ENCODE measurements around the gene GABRB3.
"Not testable (repeated sequence)": the region's sequence is repeated elsewhere in the genome, so short reads cannot be mapped to it uniquely, and the experiment has no call there.

GABRB3 gene

DNA sequence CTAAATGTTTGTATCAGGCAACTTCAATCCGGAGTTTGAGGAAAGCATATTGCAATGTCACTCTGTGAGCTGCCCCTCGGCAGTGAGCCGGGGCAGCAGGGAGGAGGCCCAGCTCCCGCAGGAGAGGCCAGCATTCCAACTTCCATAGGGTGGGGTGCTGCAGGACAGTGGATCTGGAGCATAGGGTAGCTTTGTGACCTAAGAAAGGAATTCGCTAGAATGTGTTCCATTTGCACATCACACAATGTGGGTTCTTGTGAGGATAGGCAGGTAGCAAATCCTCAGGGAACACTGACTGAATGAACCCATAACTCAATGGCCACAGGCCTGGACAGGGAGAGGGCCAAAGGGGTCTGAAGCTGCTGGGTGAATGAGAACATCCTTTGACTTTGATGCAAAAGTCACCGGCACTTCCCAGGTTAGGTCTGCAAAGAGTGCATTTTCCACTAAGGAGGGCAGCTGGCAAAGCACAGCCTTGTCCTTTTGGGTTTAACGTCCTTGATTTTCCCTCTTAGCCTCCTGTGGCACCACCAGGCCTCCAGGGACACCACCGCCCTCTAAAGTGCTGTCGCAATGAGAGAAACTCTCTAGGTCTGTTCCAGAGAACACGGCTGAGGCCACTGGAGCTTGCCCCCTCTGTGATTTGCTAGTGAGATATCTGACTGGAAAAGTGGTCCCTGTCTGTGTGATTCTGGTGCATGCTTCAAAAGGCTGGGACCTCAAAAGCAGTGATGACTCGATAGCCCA is 36.2 kb downstream of the GABRB3 start:
- DNase-seq (ENCODE audit: low spot score): no peak

DNA sequence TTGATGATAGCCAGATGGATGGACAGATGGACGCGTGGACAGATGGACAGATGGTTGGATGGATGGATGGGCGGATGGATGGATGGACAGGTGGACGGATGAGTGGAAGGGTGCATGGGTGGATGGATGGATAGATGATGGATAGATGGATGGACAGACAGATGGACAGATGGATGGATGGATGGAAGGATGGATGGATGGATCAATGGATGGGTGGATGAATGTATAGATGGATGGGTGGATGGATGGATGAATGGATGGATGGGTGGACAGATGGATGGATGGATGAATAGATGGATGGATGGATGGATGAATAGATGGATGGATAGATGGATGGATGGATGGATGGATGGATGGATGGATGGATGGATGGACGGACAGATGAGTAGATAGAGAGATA is 40.9 kb downstream of the GABRB3 start:
- no peak for DNase-seq (ENCODE audit: low spot score)

DNA sequence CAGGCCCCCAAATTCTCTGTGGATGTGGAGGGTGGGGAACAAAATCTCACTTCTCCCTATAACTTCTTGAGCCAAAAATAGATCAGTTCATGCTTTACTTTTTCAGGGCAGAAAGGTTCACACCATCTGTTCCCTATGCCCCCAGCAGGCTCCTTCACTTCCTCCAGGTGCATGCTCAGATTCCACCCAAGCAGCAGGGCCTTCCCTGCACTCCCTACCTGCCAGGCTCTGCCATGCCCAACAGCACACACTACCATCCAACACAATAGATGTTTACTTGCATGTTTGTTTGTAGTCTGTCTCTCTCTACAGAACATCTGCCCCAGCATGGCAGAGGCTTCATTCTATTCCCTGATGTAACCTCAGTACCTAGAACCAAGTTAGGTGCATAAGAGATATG is 43.3 kb downstream of the GABRB3 start:
- no peak for DNase-seq (ENCODE audit: low spot score)

DNA sequence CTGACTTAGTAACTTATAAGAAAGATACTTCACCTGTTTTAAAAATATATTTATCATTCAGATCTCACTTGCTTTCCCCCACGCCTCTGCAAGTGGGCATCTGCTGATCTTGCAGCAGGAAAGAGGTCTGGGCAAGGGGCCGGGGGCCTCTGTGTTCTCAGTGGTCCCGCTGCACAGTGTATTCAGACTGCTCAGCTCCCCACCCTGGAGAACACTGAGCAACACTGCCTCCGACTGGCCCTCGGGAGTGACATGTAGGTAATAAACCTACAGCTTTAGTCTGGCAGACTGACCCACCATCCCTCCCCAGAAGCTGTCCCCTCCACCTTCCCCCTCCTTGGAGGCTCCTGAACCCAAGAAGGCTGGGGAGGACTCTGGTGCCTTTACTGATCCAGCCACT is 43.8 kb downstream of the GABRB3 start:
- DNase-seq (ENCODE audit: low spot score): no peak

DNA sequence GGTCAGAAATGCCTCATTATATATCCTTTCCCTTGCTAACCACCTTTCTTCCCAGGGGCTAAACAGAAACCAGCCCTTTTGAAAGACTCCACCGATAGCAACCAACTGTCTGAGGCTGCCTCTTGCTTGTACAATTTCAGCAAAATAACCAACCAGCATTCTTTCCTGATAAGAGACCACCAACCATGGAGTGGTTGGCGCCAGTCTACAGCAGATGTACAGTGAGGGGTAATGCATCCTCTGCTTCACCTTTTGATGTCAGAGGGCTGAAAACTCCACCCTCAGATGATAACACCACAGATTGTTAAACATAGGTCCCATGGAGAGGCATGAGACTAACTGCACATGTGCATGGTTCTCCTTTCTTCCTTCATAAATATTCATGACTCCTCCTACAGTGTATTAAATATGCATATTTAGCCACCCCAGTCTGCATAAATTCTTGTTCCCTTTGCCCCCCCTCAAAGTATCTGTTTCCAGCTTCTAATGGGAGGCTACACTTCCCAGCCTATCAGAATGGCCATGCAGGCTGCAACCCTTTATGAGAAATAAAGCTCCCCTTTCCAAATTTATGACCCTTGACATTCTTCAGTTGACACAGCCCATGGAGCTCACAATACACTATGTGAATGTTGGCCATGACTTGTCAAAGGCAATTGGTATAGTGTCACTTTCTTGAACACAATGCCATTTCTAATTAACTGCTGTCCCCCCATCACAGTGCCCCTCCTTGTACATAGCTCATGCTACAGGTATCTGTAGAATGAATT is 48.3 kb downstream of the GABRB3 start:
- DNase-seq (ENCODE audit: low spot score): no peak

DNA sequence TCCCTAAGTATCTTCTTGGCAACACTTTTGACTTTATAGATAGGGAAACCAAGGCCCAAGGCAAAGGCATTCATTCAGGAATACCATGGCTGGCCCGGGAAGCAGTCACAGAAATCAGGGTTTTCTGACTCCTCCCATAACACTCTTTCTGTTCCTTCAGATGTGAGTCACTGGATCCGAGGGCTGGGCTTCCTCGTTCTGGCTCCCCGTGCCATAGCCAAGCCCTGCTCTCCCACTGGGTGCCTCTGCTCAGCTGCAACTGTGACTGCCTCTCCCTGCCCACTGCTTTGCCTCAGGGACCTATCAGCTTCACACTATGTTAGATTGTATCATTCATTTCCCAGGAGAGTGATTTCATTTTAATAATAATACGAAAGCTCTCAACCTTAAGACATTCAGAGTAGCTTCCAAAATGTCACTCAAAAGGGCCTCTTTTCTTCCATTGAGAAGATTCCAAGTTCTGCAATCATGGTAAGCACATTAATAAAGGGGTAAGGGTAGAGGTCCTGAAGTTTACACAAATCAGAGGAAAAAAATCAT is 50.2 kb downstream of the GABRB3 start:
- no peak for DNase-seq (ENCODE audit: low spot score)

DNA sequence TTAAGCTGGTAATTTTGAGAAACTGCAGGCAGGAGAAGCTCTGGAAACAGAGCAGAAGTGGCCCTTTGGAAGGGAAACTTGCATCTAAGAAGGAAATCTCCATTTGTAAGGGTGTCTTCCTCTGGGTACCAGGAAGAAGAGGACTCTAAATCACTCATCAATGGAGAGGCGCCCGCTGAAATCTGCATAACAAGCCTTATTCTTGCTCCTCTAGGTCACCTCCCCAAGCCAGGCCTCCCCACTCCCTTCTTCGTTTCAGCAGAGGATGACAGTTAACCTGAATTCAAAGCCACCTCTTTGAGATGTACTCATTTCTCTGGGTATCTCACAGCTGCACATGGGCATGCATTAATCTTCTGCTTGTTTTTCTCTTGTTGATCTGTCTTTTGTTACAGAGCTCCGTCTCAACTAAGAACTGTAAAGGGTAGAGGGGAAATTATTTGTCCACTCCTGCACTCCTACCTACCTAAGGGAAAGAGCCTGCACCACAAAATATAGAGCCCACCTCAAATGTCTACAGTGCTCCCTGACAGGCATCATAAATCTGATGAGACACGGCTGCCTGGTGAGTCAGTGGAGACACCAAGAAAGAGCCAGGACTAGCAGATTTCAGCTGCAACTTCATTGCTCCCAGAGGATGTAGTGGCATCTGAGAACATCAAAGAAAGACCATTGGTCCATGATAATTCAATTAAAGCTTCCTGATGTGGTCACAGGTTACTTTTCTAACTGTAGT is 51.5 kb downstream of the GABRB3 start:
- no peak for DNase-seq (ENCODE audit: low spot score)

DNA sequence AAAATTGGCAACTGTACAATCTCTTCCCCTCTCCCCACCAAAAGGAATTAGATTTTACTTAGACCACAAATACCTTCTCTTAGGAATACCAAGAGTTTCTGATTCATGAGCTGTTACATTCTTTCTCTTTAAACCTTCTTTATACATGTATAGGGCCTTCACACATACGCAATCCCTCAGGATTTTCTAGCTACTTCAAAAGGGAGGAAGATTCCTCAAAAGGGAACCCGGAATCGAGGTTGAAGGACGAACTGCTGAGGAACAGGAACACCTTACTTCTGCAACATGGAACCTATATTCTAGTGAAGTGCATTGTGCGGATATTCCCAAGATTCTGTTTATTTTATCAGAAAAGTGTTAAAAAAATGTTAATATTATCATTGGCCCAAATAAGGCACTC is 52.3 kb downstream of the GABRB3 start:
- DNase-seq (ENCODE audit: low spot score): no peak

DNA sequence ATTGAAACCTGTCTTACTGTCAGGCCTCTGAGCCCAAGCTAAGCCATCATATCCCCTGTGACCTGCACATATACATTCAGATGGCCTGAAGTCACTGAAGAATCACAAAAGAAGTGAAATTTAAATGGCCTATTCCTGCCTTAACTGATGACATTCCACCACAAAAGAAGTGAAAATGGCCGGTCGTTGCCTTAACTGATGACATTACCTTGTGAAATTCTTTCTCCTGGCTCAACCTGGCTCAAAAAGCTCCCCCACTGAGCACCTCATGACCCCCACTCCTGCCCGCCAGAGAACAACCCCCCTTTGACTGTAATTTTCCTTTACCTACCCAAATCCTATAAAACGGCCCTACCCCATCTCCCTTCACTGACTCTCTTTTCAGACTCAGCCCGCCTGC is 53.0 kb downstream of the GABRB3 start:
- not testable (repeated sequence) for DNase-seq (ENCODE audit: low spot score)

DNA sequence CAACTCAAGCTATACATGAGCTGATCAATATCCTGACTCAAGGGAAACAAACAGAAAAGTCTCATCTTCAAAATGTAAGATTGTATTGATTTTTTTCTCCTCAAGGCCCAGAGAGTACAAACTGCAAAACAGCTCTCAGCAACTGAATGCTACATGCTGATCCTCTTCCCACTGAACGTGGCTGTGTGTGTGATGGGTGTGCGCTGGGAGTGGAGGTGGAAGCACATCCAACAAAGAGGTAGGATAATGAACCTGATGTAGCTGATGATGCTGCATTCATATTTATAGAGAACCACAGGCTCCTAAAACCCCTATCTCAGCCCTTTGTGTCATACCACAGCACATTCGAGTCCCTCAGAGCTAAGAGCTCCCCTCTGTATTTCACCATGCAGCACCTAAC is 56.8 kb downstream of the GABRB3 start:
- no peak for DNase-seq (ENCODE audit: low spot score)

DNA sequence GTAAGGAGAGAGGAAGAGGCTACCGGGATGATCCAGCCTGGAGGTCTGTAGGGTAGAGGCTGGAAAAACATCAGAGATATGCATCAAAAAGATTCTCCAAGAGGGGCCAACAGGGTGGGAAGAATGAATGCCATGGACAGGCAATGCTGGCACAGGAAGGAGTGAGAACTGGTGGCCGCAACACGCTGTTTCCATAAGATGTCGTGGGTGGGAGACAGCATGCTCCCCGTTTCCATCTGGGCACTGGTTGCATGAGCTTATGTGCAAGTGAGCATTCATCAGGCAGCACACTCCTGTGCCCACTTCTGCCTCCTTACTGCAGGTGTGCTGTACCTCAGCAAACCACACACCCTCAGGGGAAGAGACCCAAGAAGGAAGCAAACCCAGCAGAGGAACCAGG is 59.4 kb downstream of the GABRB3 start:
- no peak for DNase-seq (ENCODE audit: low spot score)

DNA sequence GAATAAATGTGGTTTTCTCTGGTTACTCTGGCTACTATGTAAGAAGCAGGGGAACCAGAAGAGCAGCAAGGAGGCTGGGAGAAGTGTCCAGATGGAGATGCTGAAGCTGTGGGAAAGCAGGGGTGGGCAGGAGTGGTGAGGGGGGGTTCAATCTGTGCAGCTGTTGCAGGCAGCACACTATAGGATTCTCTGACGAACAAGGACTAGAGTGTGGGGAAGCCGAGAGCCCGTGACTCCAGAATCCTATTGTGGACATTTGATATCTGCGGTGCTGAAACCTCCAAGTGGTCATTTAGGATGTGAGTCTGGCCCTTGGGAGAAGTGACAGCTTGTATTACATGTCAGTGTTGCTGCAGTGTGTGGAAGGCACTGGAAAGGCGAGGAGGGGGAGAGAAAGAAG is 60.5 kb downstream of the GABRB3 start:
- no peak for DNase-seq (ENCODE audit: low spot score)

DNA sequence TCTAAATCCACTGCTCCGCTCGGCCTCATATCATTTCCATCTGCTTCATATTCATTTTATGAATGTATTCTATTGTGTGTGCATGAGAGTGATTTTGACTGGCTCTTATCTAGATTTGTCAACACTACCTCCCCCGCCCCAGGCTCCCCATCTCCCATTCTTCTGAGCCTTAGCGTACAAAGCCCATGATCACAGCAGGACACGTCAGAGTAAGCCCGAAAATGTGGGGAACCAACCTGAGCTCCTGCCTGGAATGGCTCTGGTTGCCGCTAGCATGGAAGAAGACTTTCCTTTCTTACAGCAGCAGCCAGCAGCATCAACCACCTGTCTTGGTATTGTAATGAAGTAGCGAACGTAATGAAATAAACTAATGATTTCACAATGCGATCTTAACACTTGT is 61.4 kb downstream of the GABRB3 start:
- DNase-seq (ENCODE audit: low spot score): no peak

DNA sequence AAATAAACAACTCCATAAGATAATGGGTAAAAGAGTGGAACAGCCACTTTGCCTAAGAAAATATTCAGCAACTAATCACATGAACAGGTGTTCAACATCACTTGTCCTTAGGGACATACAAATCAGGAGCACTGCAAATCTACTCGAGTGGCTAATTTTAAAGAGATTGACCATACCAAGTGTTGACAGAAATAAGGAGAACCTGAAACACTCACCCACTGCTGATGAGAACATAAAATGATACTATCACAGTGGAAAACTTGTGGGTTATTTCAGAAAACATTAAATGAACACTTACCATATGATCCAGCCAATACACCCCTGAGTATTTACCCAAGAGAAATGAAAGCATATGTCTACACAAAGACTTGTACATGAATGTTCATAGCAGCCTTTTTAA is 70.5 kb downstream of the GABRB3 start:
- DNase-seq (ENCODE audit: low spot score): no peak

DNA sequence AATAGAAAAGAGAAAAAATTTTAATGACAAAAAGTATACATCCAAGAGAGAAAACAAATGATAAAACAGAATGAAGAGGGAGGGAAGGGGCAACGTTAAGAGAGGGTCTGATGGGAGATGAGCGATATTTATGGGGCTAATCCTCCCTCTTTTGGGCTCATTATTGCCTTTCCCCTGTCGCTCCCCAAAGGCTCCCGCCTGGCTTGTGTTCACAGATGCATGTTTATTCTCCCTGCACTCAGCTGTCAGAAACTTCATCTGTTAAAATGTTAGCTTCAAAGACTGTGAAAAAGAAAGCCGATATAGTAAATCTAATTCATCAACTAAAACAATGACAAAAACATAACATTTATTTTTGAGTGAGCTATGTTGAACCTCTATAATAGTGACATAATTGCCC is 74.3 kb downstream of the GABRB3 start:
- DNase-seq (ENCODE audit: low spot score): no peak

DNA sequence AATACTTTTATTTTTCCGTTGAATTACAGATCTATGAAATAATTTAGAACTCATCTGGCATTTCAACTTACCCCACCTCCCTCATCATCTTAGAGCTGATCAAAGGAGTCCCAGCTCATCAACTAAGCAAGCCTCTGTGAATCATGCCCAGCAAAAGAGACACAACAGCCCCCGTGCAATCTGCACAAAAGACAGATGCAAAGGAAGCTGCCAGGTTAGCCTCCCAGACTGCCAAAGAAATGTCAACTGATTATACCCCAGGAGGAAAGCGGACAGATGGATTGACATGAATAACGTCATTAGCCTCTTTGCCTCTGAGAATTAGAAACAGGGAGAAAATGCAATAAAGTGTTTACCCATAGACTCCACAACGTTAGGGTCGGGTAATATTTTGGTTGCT is 75.0 kb downstream of the GABRB3 start:
- DNase-seq (ENCODE audit: low spot score): no peak

DNA sequence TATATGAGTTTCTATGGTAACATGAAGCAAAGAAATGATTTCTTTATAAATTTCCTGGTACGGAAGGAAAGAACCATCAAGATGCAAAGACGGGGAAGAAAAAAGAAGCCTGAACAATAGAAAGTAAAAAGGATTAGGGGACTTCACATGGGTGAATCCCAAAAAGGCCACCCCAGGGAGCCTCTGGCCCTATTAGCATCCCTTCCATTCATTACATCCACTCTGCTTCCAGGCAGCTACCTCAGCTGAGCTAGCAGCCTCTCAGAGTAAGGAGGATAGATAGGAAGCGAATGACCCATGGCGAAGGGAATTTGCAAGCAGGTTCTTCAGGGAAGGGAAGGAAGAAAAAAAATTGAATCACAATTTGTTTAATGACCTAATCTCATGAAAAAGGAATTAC is 81.6 kb downstream of the GABRB3 start:
- no peak for DNase-seq (ENCODE audit: low spot score)

DNA sequence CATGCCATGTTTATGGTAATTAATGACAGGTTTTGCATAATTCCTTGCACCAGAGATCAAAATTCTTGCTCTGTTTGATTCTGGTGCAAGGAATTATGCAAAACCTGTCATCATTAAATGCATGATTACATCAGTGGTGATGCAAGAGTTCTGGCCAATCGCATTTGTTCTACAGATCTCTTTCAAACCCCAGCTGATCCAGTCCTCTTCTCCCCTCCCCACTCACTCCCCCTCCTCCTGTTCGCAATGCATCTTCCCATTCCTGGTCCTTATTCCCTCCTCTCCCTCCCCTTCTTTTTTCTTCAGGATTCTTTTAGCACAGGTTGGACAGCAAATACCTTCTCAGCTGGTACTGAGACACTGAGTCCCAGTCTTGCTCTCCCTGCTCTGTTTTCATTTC is 82.1 kb downstream of the GABRB3 start:
- DNase-seq (ENCODE audit: low spot score): no peak

DNA sequence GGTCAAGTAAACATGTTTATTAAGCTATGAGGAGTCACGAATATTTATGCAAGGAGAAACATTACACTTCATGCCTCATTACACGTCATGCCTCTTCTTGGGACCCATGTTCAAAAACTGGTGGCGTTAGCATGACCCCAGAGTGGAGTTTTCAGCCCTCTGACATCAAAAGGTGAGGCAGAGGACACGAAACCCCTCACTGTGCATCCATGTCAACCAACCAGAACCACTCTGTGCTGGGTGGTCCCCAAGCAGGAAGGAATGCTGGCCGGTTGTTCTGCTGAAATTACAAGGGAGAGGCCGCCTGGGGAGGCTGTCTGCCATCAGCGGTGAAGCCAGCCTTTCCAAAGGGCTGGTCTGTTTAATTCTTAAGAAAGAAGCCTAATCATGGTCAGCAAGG is 83.4 kb downstream of the GABRB3 start:
- DNase-seq (ENCODE audit: low spot score): no peak

DNA sequence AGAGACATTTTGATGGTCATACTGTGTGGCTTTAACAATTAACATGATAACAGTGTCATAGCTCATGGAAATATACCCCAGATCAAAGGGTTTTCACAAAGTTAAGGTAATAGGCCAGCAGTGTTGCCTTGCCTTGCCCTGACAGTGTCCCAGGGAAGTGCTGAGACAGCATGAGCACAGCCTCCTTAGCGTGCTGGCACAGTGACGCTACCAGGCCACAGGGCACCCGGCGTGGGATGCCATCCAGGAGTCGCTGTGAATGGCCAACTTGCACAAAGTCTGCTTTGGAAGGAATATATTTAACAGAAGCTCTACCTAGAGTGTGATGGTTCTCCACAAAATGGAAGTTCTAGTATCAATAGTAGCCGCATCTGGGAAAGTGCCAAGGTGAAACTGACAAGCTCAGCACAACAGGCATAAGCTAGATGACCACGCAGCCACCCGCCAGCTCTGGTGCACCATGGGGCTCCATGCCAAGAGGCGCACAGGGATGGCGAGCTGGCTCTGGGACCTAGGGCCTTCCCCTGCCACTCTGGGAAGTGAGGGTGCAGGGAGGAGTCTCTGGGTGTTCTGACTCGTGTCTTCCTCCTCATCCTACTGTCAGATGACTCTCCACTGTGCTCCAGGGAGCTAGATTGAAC is 86.2 kb downstream of the GABRB3 start:
- no peak for DNase-seq (ENCODE audit: low spot score)

DNA sequence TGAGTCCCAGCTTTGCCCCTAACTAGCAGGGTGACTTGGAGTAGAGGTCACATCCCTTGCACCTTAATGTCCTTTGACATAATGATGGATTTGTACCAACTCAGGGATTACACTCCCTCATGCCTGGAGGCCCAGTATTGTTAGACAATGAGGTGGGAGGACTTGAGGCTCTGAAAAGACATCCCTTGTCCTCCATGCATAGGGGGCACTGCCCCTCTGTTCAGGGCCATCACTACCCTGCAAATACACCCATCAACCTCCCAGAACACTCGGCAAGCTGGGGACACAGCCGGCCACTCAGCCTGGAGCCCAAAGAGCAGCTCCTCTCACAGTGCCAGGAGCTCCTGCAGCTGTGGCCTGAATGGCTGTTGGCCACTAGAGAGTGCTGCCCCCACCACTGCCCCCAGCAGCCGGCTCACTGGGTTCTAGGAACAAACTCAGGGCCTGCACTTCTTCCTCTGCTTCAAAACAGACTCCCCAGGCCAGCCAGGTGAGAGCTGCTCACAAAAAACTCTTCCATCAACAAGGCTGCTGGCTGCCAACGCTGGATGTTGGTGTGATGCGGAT is 90.2 kb downstream of the GABRB3 start:
- no peak for DNase-seq (ENCODE audit: low spot score)

DNA sequence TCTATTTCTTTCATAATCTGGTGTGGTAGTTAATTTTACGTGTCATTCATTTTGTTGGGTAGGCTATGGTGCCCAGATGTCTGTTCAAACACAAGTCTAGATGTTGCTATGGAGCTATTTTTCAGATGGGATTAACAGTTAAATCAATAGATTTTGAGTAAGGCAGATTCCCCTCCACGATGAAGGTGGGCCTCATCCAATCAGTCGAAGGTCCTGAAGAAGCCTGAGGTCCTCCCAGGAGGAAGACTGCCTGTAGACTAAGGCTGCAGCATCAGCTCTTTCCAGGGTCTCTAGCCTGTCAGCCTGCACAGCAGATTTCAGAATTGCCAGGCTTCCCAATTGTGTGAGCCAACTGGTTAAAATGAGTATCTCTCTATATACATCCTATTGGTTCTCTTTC is 92.9 kb downstream of the GABRB3 start:
- no peak for DNase-seq (ENCODE audit: low spot score)
